ENCODE measurements around the gene LHX3.

Gene LHX3

DNA sequence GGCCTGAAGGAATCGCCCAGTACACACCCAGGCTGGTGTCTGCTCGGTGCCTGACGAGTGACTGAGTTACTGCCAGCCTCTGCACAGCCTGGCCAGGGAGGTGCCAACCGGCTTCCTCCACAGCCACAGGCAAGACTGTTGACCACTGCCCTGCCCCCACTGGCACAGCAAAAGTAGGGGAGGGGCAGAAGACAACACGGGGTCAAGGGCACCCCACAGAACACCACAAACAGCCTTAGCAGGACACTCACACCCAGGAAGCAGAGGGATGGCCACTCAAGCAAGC, 722 bp upstream of the LHX3 start:
- no peak for DNase-seq

- DNase-seq = no peak
Observed at GRCh38 chr9:136204145-136204805, 653 bp downstream of the LHX3 start.

GRCh38 chr9:136203408-136204144, 1.4 kb downstream of the LHX3 start:
- DNase-seq = no peak

DNA sequence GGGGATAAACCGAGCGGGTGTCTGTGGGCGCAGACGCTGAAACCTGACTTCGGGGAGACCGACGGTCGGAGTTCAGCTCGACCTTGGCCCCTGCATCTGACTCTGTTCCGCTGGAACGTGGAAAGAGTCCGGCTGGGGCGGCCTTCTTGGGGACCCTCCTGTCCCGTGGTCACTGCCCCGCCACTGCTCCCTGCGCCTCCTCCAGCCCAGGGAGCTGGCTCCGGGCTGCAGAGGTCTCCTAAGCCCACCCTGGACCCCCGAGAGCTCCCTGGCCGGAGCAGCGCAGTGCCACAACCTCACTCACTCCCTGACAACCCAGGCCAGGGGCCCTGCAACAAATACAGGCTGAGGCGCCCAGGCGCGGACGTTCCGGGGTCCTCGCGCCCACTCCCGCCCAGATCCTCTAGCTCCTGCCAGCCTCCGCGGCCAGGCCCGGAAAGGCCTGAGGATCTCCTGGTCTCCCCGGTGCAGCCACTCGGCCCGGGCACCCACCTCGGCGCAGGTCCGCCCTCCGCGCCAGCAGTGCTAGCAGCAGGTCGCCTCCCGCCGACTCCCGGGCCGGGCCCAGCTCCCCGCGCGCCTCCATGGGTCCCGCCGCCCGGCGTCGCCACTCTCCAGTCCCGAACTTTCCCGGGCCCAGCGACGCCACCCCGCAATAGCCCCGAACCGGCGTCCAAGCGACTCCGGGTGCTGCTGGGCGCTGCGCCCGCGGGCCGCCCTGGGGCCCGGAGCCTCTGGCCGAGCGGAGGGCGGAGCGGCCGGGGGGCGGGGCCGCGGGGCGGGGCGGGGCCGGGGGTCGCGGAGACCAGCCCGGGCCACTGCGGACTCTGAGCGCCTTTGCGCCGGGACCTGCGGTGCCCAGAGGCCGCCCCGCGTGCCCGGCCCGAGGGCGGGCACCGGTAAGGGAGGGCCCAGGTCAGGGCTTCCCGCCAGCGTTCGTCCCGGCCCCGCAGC, 2.2 kb downstream of the LHX3 start:
- no peak for DNase-seq

- peak; percentile 65 for DNase-seq
Observed at GRCh38 chr9:136201609-136202453, 3.1 kb downstream of the LHX3 start.

DNA sequence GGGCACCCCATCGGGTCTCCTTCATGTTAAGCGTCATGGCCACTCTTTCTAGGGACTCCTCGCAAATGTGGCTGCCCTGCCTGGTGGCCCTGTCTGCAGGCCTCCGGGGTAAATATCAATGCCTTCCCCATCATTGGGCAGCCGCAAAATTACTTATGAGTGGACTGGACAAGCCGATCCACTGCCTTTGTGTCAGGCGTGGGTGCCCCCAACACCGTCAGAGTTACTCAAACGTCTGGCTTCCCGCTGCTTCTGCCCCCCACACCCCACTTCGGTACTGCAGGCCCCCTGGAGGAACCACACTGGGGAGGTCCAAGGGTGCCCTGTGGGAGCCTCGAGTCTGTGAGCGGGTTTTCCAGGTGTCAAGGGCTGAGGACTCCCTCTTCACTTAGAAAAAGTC, 3.8 kb downstream of the LHX3 start:
- no peak for DNase-seq

- no peak for DNase-seq
Observed at GRCh38 chr9:136200424-136200823, 4.5 kb downstream of the LHX3 start.

GRCh38 chr9:136199391-136200288, 5.3 kb downstream of the LHX3 start:
- DNase-seq = no peak

DNA sequence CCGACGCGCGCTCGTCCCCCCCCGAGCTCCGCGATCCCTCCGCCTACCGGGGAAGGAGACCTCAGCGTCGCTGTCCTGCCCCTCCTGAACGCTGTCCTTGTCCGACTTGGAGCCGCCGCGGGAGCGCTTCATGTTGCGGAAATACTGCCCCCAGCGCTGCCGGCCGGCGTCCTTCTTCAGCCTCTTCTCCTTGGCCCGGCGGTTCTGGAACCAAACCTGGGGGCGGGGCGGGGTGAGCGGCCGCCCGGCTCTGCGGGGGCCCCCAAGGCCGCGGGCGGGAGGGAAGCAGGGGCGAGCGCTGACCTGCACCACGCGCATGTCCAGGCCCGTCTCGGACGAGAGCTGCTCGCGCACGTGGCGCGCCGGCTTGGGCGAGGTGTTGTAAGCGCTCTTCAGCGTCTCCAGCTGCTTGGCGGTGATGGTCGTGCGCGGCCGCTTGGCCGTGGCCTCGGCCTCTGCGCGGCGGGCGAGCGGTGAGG, 6.3 kb downstream of the LHX3 start:
- no peak for DNase-seq

DNA sequence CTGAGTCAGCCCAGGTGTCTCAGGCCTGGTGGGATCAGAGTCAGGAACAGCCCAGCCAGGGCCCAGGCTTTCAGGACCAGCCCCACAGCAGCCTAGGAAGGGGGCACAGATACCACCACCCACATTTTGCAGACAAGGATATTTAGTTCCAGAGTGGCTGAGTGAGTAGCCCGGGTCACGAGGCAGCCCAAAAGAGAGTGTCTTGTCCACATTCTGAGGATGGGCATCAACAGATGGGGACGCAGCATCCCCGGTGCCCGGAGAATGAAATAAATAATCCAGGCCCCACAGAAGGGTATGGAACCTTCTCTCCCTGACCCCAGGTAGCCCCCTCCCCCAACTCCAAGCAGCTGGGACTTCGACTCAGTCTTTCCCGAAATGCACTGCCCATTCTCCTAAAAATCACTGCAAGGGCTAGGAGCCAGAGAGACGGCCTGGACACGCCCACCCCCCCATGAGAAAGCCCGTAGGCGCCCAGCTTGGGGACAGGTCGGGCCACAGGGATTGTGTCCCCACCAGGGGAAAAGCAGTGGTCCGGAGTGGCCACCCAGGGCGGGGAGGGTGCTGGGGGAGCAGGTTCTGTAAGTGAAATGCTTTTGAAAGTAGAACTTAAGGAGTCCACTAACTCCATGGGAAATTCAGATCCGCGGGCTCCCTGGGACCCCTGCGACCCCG, 6.9 kb downstream of the LHX3 start:
- no peak for DNase-seq

DNA sequence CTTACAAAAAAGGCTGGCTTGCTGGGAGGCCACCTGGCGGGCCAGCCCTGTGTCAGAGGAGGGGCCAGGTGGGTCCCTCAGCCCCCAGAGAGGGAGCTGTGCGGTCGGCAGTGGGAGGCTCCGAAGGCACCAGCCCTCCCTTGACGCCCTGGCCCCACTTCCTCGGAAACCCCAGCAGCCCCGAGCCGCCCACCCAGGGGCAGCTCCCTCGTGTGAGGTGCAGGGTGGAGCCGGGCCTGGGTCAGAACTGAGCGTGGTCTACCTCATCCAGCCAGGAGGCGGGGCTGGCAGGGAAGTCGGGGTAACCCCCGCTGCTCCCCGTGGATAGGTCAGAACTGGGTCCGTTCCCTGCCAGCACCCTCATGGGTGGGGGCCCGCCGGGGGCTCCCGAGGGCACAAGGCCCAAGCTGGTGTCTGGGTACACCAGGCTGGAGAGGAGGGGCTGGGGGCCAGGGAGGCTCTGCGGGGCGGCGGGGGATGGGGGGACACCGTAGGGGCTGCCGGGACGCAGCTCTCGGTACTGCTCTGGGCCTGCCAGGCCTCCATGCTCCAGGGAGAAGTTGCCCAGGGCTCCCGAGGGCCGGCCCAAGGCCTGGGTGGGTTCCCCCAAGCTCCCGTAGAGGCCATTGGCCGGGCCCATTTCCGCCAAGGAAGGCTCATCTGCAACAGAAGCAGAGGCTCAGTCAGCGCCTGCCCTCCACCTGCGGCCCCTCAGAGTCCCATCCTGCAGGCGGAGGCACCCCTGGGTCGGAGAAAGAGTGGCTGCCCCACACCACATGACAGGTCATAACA, 7.6 kb downstream of the LHX3 start:
- DNase-seq = no peak

DNA sequence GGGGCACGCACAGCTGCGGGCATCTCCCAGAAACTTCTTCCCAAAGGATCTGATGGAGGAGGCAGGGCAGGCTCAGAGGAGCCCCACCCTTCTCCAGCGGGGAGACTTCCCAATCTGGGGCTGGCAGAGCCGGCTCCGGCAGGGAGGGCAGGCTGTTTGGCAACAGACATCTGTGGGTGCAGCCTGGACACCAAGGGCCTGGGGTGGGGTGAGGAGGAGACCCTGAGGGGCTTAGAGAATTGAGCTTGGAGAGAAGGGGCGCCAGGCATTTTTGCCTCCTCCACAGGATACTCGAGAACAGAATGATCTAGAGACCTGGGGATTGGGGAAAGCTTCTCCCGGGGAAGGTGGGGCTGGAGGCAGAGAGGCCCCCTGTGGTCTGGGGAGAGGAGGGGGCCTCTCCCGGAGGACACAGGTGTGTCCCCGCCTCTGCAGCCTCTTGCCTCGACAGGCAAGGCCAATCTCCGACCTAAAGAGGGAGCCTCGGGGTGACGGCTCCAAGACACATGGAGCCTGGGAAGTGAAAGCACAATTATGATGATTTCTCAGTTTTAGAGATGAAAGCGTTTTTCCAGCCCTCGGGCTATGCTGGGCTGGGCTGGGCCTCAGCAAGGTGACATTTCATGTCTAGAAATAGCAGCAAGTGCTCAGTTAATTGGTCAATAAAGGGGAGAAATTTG, 8.4 kb downstream of the LHX3 start:
- no peak for DNase-seq

GRCh38 chr9:136194540-136194939, 10.4 kb downstream of the LHX3 start:
- DNase-seq = no peak

DNA sequence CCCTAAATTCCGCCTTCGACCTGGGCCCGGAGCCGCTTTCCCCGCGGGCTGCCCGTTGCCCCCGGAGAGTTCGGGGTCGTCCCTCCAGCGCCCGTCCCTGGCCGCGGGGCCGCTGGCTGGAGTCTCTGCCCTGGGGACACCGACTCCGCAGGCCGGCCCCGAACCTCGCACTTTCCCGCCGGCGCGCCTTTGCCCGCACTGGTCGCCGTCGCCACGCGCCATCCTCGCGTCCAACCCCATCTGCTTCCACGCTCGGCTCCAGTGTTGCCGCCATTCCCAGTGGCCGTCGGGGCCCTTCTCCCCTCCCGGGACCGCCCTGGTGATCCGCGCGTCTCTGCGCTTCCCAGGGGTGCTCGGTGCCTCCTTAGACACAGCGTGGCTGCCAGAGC, 11.0 kb downstream of the LHX3 start:
- no peak for DNase-seq

- DNase-seq = no peak
Observed at GRCh38 chr9:136193127-136193890, 11.6 kb downstream of the LHX3 start.

DNA sequence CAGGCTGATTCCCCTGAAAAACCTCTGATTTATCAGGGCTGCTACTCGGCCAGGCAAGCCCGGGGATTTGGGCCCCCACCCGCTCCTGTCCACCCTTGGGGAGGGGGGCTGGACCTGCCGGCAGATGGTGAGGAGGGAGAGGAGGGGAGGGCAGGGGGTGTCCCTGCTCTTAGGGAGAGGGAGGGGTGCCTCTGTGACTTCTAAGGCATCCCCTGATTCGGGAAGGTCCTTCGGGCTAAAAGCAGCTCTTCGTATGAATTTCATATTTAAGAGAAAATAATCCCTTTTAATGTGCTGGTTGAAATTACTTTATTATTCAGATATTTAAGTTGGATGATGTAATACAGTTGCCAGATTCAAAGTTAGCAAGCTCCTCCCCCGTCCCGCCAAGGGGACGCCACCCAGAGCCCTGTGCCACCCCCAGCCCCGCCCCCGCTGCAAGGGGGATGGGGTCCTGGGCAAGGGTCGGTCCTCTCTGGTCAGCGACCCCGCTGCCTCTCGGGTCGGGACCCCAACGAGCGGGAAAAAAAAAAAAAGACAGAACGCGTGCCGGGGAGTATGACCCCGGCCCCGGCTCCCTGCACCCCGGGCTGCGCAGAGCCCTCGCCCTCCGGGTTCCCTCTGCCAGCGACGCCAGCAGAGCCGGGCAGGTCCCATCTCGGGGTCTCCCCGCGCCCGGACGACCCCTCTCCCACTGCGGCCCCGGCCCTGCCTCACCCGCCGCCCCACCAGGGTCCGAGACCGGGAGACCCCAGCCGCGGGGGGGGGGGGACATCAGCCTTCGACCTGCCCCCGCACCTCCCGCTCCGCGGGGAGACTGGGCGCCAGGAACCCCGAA, 12.4 kb downstream of the LHX3 start:
- no peak for DNase-seq

DNA sequence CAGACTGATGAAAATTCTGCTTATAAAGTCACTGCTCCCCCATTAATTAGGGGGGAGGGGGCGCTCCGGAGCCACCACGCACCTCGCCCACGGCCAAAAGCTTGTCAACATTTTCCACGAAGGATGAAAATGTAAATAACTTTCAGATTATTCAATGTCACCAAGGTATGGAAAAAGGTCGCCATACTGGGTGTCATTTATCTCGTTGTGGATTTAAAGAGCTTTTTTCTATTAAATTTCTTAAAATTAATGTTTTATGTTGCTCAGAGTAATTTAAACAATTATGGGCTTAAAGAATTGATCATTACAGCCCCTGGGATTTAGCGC, 13.0 kb downstream of the LHX3 start:
- DNase-seq = no peak
